CD4-positive, alpha-beta T cell treated with Interleukin-12 subunit alpha and Interleukin-12 subunit beta, for 1 hour (primary cell): ENCODE results near the gene DHRS7B.
"Not testable (repeated sequence)": the region's sequence is repeated elsewhere in the genome, so short reads cannot be mapped to it uniquely, and the experiment has no call there.

ENCODE experiments used
- DNase-seq: peaks from one replicate; pipeline ENCODE4 v3.0.0-alpha.2; 2020

Gene DHRS7B

DNA sequence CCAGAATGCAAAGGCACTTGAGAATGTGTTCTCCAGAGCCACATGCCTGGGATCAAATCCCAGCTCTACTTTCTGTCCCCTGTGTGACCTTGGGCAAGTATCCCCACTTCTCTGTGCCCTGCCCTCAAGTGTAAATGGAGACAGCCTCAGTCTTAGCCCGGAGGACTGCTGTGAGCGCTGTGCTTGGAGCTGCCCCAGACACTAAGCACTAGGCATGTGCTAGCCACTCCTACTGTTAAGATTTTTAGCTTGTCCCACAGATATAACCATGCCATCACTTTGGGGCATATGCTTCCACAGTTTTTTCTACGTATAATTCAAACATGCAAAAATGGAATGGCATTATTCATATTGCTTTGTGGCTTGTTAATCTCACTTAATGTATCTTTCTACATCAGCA is 57.8 kb downstream of the DHRS7B start:
- no peak for DNase-seq

- DNase-seq: no peak
Measured at GRCh38 chr17:21185061-21185460, 58.3 kb downstream of the DHRS7B start.

DNA sequence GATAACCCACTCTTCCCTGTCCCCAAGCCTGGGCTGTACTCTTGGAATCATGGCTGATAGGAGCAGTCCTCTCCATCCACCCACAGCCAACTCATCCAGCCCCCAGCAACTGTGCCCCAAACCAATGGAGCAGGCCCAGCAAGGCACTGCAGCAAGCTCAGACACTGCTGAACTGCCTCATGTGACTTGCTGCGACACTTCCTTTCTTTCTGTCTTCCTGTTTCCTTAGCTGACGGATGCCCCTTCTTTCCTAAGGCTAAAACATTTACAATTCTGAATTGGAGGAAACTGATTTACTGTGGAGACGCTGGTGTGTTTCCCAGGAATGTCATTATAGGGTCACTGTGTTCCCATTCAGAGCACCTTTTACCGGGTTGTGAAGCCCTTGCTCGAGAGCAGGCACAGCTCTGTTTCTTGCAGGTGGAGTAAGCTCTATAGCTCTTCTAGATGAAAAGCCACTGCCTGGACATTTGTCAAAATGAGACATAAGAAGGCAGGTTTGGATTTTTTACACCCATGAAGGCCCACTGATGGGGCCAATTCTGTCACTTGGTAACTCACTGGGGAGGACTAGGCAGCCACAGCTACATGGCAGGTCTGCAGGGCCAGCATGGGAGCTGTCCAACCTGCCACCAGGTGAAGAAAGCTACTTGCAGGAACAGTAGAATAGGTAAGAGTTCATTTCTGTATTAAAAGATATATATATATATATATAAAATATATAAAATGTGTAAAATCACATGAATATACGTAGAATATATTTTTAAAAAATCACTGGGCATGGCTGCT is 59.8 kb downstream of the DHRS7B start:
- no peak for DNase-seq

DNA sequence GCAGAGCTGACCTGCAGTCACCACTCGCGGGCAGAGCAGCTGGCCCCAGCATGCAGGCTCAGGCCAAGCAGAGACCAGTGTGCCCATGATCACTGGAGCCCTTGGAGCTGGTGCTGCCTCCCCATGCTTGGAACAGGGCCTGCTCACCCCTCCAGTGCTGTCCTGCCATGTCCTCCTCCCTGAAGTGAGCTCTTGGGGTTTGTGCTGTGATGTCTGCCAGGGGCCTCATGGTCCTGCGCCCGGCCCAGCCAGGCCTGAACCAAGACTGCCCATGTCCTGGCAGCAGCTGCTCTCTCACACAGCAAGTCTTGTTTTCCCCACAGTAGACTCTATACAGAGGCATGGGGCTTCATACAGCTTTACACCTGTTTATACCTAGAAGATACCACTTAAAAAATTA is 62.6 kb downstream of the DHRS7B start:
- no peak for DNase-seq

GRCh38 chr17:21190078-21190477 is 63.3 kb downstream of the DHRS7B start:
- no peak for DNase-seq

DNA sequence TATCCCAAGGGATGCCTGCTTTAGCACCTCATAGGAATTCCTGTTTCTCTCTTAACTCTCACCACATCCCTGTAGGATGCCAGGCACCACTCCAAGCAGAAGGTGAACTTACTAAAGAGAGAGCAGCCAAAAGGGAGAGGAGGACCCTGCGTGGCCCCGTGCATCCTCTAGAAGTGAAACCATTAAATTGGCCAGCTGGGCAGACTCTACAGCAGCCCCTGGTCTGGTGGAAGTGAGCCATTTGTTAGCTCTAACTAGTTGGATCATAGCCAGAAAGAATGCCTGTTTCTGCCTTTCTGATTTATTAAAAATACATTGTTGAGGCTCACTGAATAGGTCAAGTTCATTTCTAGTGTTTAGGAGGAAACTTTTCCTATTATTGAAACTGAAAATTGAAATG is 64.9 kb downstream of the DHRS7B start:
- DNase-seq: no peak

DNA sequence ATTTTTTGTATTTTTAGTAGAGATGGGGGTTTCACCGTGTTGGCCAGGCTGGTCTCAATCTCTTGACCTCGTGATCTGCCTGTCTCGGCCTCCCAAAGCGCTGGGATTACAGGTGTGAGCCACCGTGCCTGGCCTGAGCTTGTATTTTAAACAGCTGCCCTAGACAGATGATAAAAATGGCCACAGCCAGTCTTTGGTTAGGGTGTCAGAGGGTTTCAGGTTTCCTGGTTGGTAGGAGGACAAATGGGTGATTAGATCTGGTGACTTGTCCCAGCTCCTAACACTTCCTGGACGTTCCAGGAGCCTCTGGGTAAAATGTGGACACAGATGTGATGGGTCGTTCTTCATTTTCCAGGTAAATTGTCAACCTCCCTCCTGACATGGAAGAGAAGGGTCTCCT is 65.7 kb downstream of the DHRS7B start:
- DNase-seq: not testable (repeated sequence)

DNA sequence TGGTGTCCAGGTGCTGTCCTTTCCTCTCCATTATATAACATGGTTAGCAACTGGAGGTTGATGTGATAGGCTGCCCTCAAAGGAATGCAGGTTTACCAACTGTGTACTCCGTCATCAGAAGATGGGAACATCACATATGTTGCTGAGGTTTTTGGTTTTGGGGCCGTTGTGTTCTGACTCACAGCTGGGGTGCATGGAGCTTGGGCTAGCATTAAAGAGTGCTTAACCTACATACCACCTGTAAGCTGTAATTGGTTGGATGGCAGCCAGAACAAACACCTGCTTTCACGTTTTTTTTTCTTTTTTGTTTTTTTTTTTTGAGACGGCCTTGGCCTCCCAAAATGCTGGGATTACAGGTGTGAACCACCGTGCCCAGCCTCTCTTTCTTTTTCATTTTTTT is 66.3 kb downstream of the DHRS7B start:
- no peak for DNase-seq

DNA sequence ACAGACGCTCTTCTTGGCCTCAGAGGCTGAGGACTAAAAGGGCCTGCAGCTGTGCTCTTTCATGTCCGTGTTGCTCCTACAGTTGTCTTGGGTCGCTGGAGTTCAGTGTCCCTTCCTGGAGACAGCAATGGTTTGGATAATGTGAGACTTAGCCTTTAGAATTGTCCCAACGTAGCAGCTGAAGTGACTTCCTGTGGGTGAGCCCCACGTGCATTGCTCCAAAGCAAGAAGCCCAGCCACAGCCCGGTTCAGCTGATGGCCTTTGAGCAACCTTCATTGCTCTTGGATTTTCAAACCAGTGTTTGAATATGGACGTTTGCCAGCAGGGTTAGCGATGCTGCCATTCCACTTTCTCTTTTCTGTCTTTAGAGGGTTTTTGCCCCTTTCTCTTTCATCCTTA is 67.5 kb downstream of the DHRS7B start:
- no peak for DNase-seq

- DNase-seq: no peak
Measured at GRCh38 chr17:21194703-21195102, 67.9 kb downstream of the DHRS7B start.

DNA sequence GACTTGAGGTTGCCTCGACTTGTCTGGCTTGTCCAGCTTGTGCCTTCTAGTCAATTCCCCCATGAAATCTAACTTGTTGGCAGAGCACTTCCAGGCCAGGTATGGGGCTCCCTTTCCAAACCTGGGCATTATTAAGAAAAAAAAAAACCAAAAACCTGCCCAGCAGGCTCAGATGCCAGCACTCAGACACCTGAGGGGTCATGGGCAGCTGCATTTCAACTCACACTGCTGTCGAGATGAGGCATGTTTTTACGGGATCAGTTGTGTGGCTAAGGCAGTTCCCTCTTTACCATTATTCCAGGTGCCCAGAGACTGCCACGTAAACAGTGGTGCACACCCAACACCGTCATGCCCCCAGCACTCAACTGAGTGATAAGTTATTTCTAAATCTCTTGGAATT is 69.4 kb downstream of the DHRS7B start:
- no peak for DNase-seq

GRCh38 chr17:21198411-21198810 is 71.6 kb downstream of the DHRS7B start:
- no peak for DNase-seq

DNA sequence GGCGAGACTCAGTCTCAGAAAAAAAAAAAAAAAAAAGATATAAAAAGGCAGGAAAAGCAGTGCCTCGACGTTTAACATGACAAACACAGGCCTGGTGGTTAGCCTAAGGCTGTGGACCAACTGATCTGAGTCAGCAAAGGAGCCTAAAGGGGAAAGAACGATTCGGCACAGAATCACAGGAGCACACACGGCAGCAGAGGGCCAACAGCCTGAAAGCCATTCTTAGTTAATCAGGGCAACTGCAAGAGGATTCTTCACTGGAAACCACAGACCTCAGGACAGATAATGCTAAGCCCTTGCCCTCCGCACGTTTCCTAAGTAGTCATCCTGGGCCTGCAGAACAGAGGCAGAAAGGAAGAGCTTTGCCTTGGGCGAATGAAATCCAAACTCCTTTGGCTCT is 72.5 kb downstream of the DHRS7B start:
- no peak for DNase-seq

- no peak for DNase-seq
Measured at GRCh38 chr17:21199856-21200255, 73.1 kb downstream of the DHRS7B start.

DNA sequence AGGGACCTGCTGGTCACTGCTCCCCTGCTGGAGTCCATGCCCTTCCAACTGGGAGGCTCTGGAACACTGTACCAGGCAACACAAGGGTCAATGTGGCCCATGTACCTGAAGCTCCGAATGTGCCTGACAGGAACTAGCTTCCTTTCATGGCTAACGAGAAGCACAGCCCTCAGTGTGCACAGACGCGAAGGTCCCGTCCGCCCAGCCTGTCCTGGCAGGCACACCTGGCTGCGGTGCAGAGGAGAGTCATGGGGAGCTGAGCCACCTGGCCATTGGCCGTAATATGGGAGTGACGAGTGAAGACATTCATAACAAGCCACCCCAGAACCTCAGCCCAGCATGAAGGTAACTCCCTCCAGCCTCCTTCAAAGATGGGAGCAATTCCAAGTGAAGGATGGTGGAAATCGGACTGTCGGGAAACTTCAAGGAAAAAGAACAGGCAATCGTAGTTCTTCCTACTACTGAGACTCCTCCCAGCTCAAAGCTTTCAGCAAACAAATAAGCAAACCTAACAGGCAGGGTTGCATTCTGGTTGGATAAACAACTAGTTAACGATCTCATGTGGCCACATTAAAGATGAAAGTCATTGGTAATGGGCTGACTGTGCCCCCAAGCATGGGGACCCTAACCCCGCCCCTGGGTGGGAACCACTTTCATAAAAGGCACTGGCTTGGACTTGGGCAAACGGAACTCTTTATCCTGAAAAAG is 74.0 kb downstream of the DHRS7B start:
- DNase-seq: no peak

DNA sequence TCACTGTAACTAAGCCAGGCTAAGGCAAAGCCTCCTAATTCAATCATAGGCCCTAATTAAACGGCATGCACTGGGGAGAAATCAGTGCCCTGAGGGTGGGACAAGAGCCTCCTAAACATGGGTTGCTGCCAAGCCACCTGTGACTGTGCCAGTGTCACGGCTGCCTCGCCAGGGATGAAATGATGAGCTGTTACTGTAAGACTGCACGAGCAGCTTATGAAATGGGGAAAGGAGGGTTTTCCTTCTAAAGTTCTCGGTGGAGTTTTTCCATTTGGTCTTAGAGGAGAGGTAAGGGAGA is 74.5 kb downstream of the DHRS7B start:
- DNase-seq: no peak

DNA sequence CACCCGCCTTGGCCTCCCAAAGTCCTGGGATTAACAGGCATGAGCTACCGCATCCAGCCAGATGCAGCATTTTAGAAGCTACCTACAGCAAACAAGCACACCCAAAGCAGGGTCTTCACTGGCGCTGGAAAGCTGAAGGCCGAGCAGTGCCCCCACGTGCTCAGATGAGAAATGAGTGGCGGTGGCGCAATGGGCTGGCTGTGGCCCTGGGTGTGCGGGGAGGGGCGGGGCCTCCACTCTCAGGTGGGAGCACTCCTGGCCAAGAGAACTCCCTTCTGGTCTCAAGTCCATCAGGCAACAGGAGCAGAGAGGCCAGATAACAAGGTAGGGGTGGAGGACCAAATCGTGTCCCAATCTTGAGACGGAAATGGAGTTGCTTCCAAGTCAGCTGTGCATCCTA is 75.1 kb downstream of the DHRS7B start:
- no peak for DNase-seq

GRCh38 chr17:21202512-21202911 is 75.7 kb downstream of the DHRS7B start:
- DNase-seq: no peak

GRCh38 chr17:21204935-21205334 is 78.2 kb downstream of the DHRS7B start:
- no peak for DNase-seq

DNA sequence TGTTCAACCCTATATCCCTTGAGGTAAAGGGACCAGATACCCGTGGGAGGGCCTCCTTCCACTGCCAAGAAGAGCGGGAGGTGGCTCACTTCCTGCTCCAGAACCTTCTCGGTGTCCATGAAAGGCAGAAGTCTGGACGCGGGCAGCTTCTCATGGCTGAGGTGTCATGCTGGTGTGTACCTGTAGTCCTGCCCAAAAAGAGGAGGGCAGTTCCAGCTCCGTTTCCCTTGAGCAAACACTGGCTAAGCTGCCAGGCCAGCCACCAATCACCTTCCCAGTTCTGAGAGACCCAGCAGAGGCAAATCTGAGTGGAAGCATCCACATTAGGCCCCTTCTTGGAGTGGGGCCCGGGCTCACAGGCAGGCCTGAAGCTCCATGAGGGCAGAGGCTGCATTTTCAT is 81.6 kb downstream of the DHRS7B start:
- DNase-seq: no peak

- DNase-seq: no peak
Measured at GRCh38 chr17:21209511-21210175, 82.9 kb downstream of the DHRS7B start.

DNA sequence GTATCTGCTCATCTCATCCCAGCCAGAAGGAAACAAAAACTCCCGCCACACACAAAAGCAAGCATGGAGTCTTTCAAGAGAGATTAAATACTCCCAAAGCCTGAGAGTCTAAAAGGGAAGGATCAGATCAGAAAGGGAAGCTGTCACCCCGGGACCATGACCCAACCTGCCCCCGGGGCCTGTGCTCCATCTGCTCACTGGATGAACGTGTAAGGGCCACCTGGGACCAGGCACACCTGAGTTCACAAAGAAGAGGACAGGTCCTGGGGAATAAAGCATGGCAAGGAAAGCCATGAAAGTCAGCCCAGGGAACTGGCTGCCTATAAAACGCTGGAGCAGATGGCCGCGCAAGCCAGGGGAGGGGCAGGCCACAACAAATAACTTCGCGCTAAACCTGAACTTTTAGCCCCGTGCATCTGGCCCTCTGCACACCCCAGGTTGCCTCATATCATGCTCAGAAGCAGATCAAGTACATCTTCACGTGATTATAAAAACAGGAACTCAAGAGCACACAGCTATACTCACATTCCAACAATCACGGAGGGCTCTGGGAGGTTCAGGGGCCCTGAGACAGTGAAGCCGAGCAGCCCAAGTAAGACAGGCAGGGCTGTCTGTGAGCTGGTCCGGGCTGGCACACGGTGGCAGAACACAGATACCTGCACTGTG is 83.8 kb downstream of the DHRS7B start:
- no peak for DNase-seq

- no peak for DNase-seq
Measured at GRCh38 chr17:21211825-21212479, 85.2 kb downstream of the DHRS7B start.
